Measurements from ENCODE around the gene MYO1E. TPM values are rescaled to one million over a fixed set of nuclear protein-coding genes. Genes with fewer than 3 reads are reported as not detected.

MYO1E gene
- total RNA-seq, 4 donors from 2014 or later, result 49.7 to 76.1 (median 65.6) TPM

DNA sequence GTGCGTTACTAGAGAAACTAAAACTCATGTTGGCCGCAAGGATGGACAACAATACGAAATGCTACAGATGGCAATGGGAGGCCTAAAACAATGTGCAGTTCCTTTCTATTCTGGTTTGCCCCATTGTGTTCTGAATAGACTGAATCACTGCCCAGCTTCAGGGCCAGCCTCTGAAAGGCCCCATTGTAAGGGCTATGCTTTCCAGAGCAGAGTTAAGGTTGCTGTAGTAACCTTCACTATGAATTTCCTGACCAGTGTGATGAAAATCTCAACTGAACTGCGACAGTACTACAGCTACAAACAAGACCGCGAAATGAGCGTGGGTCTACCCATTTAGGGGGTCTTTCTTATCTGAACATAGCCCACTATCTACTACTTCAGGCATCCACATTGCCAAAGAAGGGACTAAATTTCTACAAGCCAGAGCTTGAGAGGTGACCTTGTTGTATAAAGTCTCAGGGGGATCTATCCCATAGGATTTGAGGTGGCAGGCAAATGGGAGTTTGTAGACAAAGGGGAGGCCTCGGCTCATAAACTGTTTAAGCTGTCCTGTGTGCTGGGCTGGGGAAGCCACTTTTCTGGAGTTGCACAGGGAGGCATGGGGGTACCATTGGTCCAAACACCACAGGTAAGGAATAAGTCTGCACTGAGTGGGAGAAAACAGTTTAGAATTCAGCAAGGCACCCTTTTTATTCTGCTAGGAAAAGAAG, 80.1 kb downstream of the MYO1E start:
- TF ChIP-seq, protein P1, sequence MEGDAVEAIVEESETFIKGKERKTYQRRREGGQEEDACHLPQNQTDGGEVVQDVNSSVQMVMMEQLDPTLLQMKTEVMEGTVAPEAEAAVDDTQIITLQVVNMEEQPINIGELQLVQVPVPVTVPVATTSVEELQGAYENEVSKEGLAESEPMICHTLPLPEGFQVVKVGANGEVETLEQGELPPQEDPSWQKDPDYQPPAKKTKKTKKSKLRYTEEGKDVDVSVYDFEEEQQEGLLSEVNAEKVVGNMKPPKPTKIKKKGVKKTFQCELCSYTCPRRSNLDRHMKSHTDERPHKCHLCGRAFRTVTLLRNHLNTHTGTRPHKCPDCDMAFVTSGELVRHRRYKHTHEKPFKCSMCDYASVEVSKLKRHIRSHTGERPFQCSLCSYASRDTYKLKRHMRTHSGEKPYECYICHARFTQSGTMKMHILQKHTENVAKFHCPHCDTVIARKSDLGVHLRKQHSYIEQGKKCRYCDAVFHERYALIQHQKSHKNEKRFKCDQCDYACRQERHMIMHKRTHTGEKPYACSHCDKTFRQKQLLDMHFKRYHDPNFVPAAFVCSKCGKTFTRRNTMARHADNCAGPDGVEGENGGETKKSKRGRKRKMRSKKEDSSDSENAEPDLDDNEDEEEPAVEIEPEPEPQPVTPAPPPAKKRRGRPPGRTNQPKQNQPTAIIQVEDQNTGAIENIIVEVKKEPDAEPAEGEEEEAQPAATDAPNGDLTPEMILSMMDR (IDR thresholded peaks at IDR 0.05), result no peak
- TF ChIP-seq EP300 (IDR thresholded peaks at IDR 0.05), result no peak
- peaks cover 0 to 48% (median 18%) of the 10 kb centered on the region in 3 donors for H3K4me1 ChIP-seq
- 59 to 76% methylated on average over 7 to 8 of the region's 8 CpGs for WGBS, 2 donors (ENCODE audit: low coverage in 1 of 2)

DNA sequence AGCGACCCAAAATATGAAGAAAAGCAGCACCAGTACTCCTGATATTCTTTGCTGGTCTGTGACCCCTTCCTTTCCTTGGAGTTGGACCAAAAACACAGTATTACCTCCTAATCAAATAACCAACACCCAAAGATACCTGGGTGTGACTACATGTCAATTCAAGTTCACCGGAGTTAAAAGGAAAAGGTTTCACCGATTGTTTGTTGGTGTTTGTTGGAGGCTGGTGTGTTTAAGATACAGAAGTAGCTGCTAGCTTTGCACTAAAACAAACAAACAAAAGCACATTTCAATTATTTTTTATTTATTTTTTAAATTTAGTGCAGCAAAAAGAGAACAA, 81.5 kb downstream of the MYO1E start:
- Histone ChIP-seq H3K4me3 (no peak overlapping the region), H3K9me3 (no peaks in the 10 kb centered on the region), H3K4me1 (peaks cover 0 to 43% (median 15%) of the 10 kb centered on the region in 3 donors), H3K36me3 (no peaks in the 10 kb centered on the region), H3K27me3 (no peaks in the 10 kb centered on the region), H3K27ac (no peak overlapping the region)
- no peak for ATAC-seq
- TF ChIP-seq POLR2AphosphoS5 (IDR thresholded peaks at IDR 0.05), result no peak
- no peak for TF ChIP-seq POLR2A (IDR thresholded peaks at IDR 0.05)
- 83 to 93% methylated on average over 2 to 3 of the region's 3 CpGs for WGBS, 2 donors (ENCODE audit: low coverage in 1 of 2)

More for the DNA sequence above, 80.1 kb downstream of the MYO1E start:
- Histone ChIP-seq H3K9me3 (no peaks in the 10 kb centered on the region), H3K4me3 (no peak overlapping the region), H3K27me3 (no peaks in the 10 kb centered on the region), H3K36me3 (no peaks in the 10 kb centered on the region), H3K27ac (peak overlapping the region in 3 of 4 donors; percentile 45 to 64 (median 62))
- peak; percentile 49 for ATAC-seq

DNA sequence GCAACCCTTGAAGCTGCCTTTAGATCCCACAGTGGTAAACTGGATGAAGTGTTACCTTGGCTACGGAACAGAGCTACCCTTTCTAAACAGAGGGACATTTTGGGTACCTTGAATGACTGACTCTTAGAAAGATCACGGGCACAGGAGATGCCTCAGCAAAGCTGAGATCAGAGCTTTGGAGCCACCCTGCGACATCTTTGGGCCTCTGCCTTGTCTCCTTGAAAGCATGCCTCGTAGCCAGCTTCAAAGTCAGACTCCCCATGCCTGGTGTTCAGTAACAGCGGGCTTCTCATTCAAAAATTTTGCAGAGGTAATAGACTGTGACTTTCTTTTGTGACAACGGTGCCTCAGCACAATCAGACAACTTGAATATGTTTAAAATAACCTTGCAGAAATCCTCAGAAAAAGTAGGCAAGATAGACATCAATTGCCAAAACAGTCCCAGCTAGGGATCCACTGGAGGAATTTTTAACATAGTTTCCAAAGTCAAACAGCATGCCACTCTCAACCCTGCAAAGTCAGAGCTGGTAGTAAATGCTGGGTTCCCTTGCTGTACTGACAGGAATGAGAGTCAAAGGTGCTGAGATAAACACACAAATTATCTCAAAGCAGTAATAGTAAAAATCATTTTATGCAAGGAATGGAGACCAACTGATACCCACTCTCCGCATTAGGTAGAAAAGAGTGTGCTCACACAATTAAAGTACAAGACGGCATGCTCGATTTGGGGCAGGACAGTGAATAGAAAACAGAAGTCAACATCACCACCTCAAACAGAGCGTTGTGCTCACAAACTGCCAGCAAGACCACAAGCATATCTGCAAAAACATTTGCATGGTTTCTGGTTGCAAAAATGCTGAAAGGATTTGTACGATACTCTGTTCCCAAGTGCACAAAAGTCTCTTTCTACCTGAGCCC, 82.1 kb downstream of the MYO1E start:
- Histone ChIP-seq H3K36me3 (no peaks in the 10 kb centered on the region), H3K4me3 (no peak overlapping the region), H3K27me3 (no peaks in the 10 kb centered on the region), H3K4me1 (peaks cover 0 to 37% (median 9%) of the 10 kb centered on the region in 3 donors), H3K27ac (no peak overlapping the region), H3K9me3 (no peaks in the 10 kb centered on the region)
- ATAC-seq, result no peak
- WGBS, 2 donors (ENCODE audit: low coverage in 1 of 2), result 77 to 83% methylated on average over 8 to 11 of the region's 11 CpGs
- TF ChIP-seq POLR2A (IDR thresholded peaks at IDR 0.05) (no peak), POLR2AphosphoS5 (IDR thresholded peaks at IDR 0.05) (no peak)

DNA sequence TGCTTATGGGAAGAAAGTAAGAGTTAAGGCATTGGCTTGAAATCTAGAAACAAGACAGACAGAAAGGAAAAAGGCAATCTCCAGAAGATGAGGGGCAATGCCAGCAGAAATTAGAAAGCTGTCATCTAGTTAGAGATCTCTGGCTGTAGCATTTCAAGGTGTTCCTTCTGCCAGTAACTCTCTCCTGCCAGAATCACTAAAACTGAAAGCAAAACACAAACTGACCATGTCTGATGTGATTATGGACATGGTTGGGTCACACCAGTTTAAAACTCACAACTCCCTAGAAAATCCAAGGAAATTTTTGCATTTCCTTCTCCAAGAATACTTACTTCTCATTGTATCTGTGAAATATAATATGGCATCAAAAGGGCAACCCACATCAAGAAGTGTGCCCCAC, 83.1 kb downstream of the MYO1E start:
- TF ChIP-seq EP300 (IDR thresholded peaks at IDR 0.05), result no peak
- TF ChIP-seq POLR2AphosphoS5 (IDR thresholded peaks at IDR 0.05), result no peak
- no peak for TF ChIP-seq POLR2A (IDR thresholded peaks at IDR 0.05)
- H3K9me3 ChIP-seq, result no peaks in the 10 kb centered on the region
- H3K27me3 ChIP-seq, result no peaks in the 10 kb centered on the region
- no peak for ATAC-seq
- no peak overlapping the region for H3K4me3 ChIP-seq
- H3K27ac ChIP-seq, result no peak overlapping the region
- H3K4me1 ChIP-seq, result peaks cover 0 to 27% (median 4%) of the 10 kb centered on the region in 3 donors
- no peaks in the 10 kb centered on the region for H3K36me3 ChIP-seq

DNA sequence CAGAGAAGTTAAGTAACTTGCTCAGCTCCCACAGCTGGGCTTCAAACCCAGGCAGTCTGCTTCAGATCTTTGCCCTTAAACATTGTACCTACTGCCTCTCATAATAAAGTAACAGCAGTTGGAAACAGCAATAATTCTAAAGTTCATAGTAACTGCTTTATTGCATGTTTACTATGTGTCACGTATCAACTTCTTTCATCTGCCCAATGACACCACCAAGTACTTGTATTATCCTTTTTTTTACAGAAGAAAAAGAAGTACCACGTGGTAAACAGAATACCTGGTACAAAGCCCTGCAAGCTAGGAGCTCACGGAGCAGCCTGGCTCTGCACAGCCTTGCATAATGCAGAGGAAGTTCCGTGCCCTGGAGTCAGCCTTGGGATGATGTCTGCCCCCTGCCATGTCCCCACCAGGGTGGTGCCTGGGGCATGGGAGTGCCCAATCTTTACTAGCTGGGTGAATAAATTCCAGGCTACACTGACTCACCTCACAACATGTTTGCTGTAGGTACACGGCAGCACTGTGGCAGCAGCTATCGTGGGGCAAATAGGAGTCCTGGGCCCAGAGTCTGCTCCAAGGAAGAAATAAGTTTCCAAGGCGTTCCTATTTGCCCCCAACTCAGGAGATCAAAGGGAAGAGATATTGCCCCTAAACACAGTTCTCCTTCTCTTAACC, 88.8 kb downstream of the MYO1E start:
- Histone ChIP-seq H3K36me3 (no peaks in the 10 kb centered on the region), H3K4me3 (no peak overlapping the region), H3K27ac (no peak overlapping the region), H3K4me1 (no peaks in the 10 kb centered on the region), H3K27me3 (no peaks in the 10 kb centered on the region), H3K9me3 (no peaks in the 10 kb centered on the region)
- no peak for TF ChIP-seq POLR2AphosphoS5 (IDR thresholded peaks at IDR 0.05)
- TF ChIP-seq EP300 (IDR thresholded peaks at IDR 0.05), result no peak
- no peak for TF ChIP-seq POLR2A (IDR thresholded peaks at IDR 0.05)
- TF ChIP-seq, protein P1 (IDR thresholded peaks at IDR 0.05), result no peak
- 55 to 93% methylated on average over 3 of the region's 7 CpGs for WGBS, 2 donors (ENCODE audit: low coverage in 1 of 2)
- ATAC-seq, result no peak

Data from gastroesophageal sphincter (tissue), 4 donors.